ENCODE measurements around the gene MAMDC4.
A peak's percentile ranks its signal among the peaks of the same experiment; 100 is the strongest.

MAMDC4 gene

DNA sequence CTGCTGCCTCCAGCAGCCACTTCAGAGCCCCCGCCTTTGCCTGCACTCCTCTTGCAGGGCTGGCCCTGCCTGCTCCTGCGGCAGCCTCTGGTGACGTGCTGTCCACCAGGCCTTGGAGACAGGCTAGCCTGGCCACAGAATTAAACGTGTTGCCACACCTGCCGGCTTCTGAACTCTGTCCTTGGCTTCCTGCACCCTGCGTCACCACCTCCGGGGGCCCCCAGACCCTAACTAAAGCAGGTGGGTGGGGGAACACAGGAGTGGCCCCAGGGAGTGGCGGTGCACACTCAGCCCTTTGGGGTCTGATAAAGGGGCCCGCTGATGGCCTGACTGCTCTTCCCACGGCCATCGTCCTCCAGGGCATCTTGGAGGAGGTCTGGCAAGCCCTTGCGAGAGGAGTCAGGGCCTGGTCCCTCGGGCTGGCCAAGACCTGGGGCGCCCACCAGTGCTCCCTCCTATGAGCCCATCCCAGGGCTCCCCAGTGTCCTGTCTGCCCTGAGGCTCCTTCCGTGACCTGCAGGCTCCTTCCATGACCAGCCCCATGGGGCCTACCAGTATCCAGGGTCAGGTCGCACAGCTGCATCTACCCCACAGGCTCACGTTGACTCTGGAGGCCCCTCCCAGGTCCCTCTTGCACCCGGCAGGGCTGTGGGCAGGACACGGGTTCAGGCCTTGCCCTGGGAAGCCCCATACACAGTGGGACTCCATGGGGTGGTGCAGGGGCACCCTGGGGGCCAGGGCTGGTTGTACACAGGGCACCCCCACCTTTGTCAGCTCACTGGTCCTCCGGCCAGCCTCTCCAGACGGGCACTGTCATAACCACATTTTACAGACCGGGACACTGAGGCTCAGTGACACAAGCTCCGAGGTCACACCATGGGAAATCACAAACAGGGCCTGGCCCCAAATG, 1.0 kb upstream of the MAMDC4 start:
- H3K27ac ChIP-seq (ENCODE audit: low read depth, low read length, poor library complexity, severe bottlenecking): no peak overlapping the region
- H4K20me1 ChIP-seq (ENCODE audit: insufficient read depth, low read length): no peaks in the 10 kb centered on the region
- no peak overlapping the region for H3K4me3 ChIP-seq (ENCODE audit: low read depth, low read length, poor library complexity, severe bottlenecking)
- no peaks in the 10 kb centered on the region for H3K27me3 ChIP-seq (ENCODE audit: insufficient read depth, low read length)
- H3K9me2 ChIP-seq (ENCODE audit: low read depth, low read length): no peaks in the 10 kb centered on the region
- no peak overlapping the region for H3K4me2 ChIP-seq (ENCODE audit: low read length)
- TF ChIP-seq CTCF (IDR thresholded peaks at IDR 0.05; ENCODE audit: low read length) (no peak), EZH2 (IDR thresholded peaks at IDR 0.05; ENCODE audit: borderline replicate concordance, low read length) (no peak)
- peaks cover 9% of the 10 kb centered on the region; the same call in 1 of the 2 replicates for H3K36me3 ChIP-seq (ENCODE audit: insufficient read depth, low read length)
- H3F3A ChIP-seq (ENCODE audit: insufficient read depth, low read length): no peaks in the 10 kb centered on the region
- peaks cover 7% of the 10 kb centered on the region for H3K4me1 ChIP-seq (ENCODE audit: insufficient read depth, low read length, severe bottlenecking)
- no peak overlapping the region for H3K9ac ChIP-seq (ENCODE audit: low read length)
- no peaks in the 10 kb centered on the region for H3K79me2 ChIP-seq (ENCODE audit: insufficient read depth, low read length)
- H2AFZ ChIP-seq (ENCODE audit: low read length): no peak overlapping the region
- H3K9me3 ChIP-seq (ENCODE audit: low read length): no peaks in the 10 kb centered on the region

DNA sequence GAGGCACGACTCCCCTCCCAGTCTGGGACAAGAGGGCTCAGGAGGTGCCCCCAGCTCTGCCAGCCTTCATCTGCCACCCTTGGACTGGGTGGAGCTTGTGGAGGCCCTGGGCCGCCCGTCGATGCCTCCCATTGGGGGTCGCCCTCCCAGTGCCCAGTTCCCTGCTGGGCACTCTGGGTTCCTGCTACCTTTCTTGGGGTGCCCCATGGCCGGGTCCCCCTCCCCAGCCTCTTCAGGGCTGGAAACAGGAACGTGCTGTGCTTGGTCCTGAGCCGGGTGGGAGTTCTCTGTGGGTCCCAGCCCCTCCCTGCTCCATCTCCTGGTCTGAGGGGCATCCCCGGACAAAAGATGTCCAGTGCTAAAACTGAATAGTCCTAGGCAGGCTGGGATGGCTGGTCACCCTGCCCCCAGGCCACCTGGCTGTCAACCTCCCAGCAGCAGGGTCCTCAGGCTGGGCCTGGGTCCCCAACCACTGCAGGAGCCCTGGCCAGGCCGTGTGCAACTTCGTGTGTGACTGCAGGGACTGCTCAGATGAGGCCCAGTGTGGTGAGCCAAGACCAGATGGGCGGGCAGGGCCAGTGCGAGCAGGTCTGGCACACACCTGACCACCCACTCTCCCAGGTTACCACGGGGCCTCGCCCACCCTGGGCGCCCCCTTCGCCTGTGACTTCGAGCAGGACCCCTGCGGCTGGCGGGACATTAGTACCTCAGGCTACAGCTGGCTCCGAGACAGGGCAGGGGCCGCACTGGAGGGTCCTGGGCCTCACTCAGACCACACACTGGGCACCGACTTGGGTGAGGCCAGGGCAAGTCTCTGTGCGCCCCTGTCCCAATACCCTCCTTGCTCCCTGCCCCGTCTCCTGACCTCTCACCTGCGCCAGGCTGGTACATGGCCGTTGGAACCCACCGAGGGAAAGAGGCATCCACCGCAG, 784 bp downstream of the MAMDC4 start:
- Histone ChIP-seq H3K9me2 (ENCODE audit: low read depth, low read length) (no peaks in the 10 kb centered on the region), H3K9me3 (ENCODE audit: low read length) (no peaks in the 10 kb centered on the region), H3K79me2 (ENCODE audit: insufficient read depth, low read length) (no peaks in the 10 kb centered on the region), H3K4me2 (ENCODE audit: low read length) (no peak overlapping the region), H3K9ac (ENCODE audit: low read length) (no peak overlapping the region), H3K27me3 (ENCODE audit: insufficient read depth, low read length) (no peaks in the 10 kb centered on the region), H3K27ac (ENCODE audit: low read depth, low read length, poor library complexity, severe bottlenecking) (no peak overlapping the region), H2AFZ (ENCODE audit: low read length) (no peak overlapping the region), H3K4me3 (ENCODE audit: low read depth, low read length, poor library complexity, severe bottlenecking) (no peak overlapping the region), H3K36me3 (ENCODE audit: insufficient read depth, low read length) (peaks cover 9% of the 10 kb centered on the region; the same call in 1 of the 2 replicates), H3K4me1 (ENCODE audit: insufficient read depth, low read length, severe bottlenecking) (peaks cover 7% of the 10 kb centered on the region), H3F3A (ENCODE audit: insufficient read depth, low read length) (no peaks in the 10 kb centered on the region), H4K20me1 (ENCODE audit: insufficient read depth, low read length) (no peaks in the 10 kb centered on the region)
- TF ChIP-seq EZH2 (IDR thresholded peaks at IDR 0.05; ENCODE audit: borderline replicate concordance, low read length) (no peak), CTCF (IDR thresholded peaks at IDR 0.05; ENCODE audit: low read length) (no peak)

DNA sequence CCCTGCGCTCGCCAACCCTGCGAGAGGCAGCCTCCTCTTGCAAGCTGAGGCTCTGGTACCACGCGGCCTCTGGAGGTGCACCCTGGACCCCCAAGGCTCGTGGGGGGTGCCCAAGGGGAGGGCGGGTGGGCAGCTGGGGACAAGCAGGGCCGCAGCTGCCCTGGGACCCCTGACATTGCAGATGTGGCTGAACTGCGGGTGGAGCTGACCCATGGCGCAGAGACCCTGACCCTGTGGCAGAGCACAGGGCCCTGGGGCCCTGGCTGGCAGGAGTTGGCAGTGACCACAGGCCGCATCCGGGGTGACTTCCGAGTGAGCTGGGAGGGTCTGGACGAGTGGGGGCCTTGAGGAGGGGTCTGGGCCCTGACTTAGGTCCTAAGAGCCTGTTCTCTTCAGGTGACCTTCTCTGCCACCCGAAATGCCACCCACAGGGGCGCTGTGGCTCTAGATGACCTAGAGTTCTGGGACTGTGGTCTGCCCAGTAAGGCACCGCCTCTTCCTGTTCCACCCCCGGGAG, 1.5 kb downstream of the MAMDC4 start:
- Histone ChIP-seq H3K4me3 (ENCODE audit: low read depth, low read length, poor library complexity, severe bottlenecking) (no peak overlapping the region), H3K27me3 (ENCODE audit: insufficient read depth, low read length) (no peaks in the 10 kb centered on the region), H3K36me3 (ENCODE audit: insufficient read depth, low read length) (peaks cover 9% of the 10 kb centered on the region; the same call in 1 of the 2 replicates), H3K9me3 (ENCODE audit: low read length) (no peaks in the 10 kb centered on the region), H2AFZ (ENCODE audit: low read length) (no peak overlapping the region), H3K27ac (ENCODE audit: low read depth, low read length, poor library complexity, severe bottlenecking) (no peak overlapping the region), H3K9ac (ENCODE audit: low read length) (no peak overlapping the region), H3F3A (ENCODE audit: insufficient read depth, low read length) (no peaks in the 10 kb centered on the region), H3K4me2 (ENCODE audit: low read length) (no peak overlapping the region), H3K79me2 (ENCODE audit: insufficient read depth, low read length) (no peaks in the 10 kb centered on the region), H3K9me2 (ENCODE audit: low read depth, low read length) (no peaks in the 10 kb centered on the region), H3K4me1 (ENCODE audit: insufficient read depth, low read length, severe bottlenecking) (peaks cover 7% of the 10 kb centered on the region), H4K20me1 (ENCODE audit: insufficient read depth, low read length) (no peaks in the 10 kb centered on the region)
- TF ChIP-seq EZH2 (IDR thresholded peaks at IDR 0.05; ENCODE audit: borderline replicate concordance, low read length): no peak
- peak; percentile 46; the same call in 1 of the 2 replicates for TF ChIP-seq CTCF (IDR thresholded peaks at IDR 0.05; ENCODE audit: low read length)

All from OCI-LY1 (cell line).